IMR-90 (cell line): Measurements from ENCODE around the gene EDIL3. TPM values are rescaled to one million over a fixed set of nuclear protein-coding genes. Genes with fewer than 3 reads are reported as not detected.

Experiments
- ATAC-seq: fragments of 200-7000 bp; cut with Tn5 transposase; 2 replicates; pipeline ENCODE4 v1.9.1; 2020; ENCODE audit warnings: low read depth, mild to moderate bottlenecking, moderate library complexity
- BruUV-seq: library from RNA; stranded (reverse); fragments of 400-500 nt; replicated peaks from 2 replicates; lab custom pipeline; 2021; lab: Mats Ljungman, UMichigan
- CTCF ChIA-PET: fragments of 300-600 bp; formaldehyde crosslinking; extraction: SDS; loops from one replicate; lab custom pipeline; 2021; ENCODE audit warnings: antibody characterized with exemption; lab: Yijun Ruan, JAX
- POLR2A ChIA-PET: fragments of 300-600 bp; sonication (Branson Sonifier 250); formaldehyde crosslinking; loops from one replicate; lab custom pipeline; 2022; ENCODE audit warnings: antibody characterized with exemption; ENCODE audit not compliant: unreplicated experiment; lab: Charles Lee
- DNase-seq: peaks from one replicate; pipeline ENCODE4 v3.0.0; 2013
- H2AFZ ChIP-seq: replicated peaks from 2 replicates; pipeline ENCODE3; 2013; ENCODE audit warnings: low read length, mild to moderate bottlenecking; ENCODE audit not compliant: poor library complexity
- H2AK5ac ChIP-seq: 2 replicates; pipeline ENCODE4 v1.6.1; 2013; ENCODE audit warnings: low read depth, low read length, inconsistent platforms
- H2AK9ac ChIP-seq: replicated peaks from 2 replicates; pipeline ENCODE3; 2013; ENCODE audit warnings: mild to moderate bottlenecking, low read depth, low read length, moderate library complexity; ENCODE audit not compliant: poor library complexity
- H2BK120ac ChIP-seq: 2 replicates; pipeline ENCODE4 v1.6.1; 2013; ENCODE audit warnings: low read depth, low read length, inconsistent platforms
- H2BK15ac ChIP-seq: 3 replicates; pipeline ENCODE4 v1.6.1; 2013; ENCODE audit warnings: low read depth, low read length, inconsistent platforms
- H2BK20ac ChIP-seq: 2 replicates; pipeline ENCODE4 v1.6.1; 2013; ENCODE audit warnings: low read depth, mild to moderate bottlenecking, inconsistent platforms, low read length, moderate library complexity
- H2BK5ac ChIP-seq: 2 replicates; pipeline ENCODE4 v1.6.1; 2013; ENCODE audit warnings: mild to moderate bottlenecking, low read depth, low read length, inconsistent platforms; ENCODE audit not compliant: poor library complexity, severe bottlenecking
- H3K14ac ChIP-seq: replicated peaks from 2 replicates; pipeline ENCODE4 v1.6.1; 2013; ENCODE audit warnings: low read depth, low read length, inconsistent platforms
- H3K18ac ChIP-seq: 2 replicates; pipeline ENCODE4 v1.6.1; 2013; ENCODE audit warnings: low read depth, low read length, control low read depth
- H3K23ac ChIP-seq: 2 replicates; pipeline ENCODE4 v1.6.1; 2013; ENCODE audit warnings: low read depth, low read length, inconsistent platforms
- H3K27ac ChIP-seq: 2 replicates; pipeline ENCODE4 v1.5.1; 2013; ENCODE audit warnings: mild to moderate bottlenecking, control low read depth, low read length; ENCODE audit not compliant: insufficient read depth
- H3K27me3 ChIP-seq: 2 replicates; pipeline ENCODE4 v1.6.1; 2013; ENCODE audit warnings: low read length; ENCODE audit not compliant: control insufficient read depth, insufficient read depth
- H3K36me3 ChIP-seq: 2 replicates; pipeline ENCODE4 v1.6.1; 2013; ENCODE audit warnings: low read length, mixed read lengths; ENCODE audit not compliant: control insufficient read depth, insufficient read depth
- H3K4ac ChIP-seq: 2 replicates; pipeline ENCODE4 v1.6.1; 2013; ENCODE audit warnings: low read depth, low read length, inconsistent platforms
- H3K4me1 ChIP-seq: 2 replicates; pipeline ENCODE4 v1.6.1; 2013; ENCODE audit warnings: low read length, mixed read lengths; ENCODE audit not compliant: control insufficient read depth, insufficient read depth
- H3K4me2 ChIP-seq: 2 replicates; pipeline ENCODE4 v1.6.1; 2013; ENCODE audit warnings: low read depth, mild to moderate bottlenecking, control low read depth, low read length, moderate library complexity
- H3K4me3 ChIP-seq: 2 replicates; pipeline ENCODE4 v1.5.1; 2013; ENCODE audit warnings: low read depth, mild to moderate bottlenecking, control low read depth, low read length, moderate library complexity; ENCODE audit not compliant: insufficient read depth
- H3K56ac ChIP-seq: 2 replicates; pipeline ENCODE4 v1.6.1; 2013; ENCODE audit warnings: low read length, inconsistent platforms; ENCODE audit not compliant: insufficient read depth; ENCODE audit errors: extremely low read depth
- H3K79me1 ChIP-seq, 2 experiments: 2 replicates each; pipeline ENCODE4 v1.6.1; 2013; ENCODE audit warnings: low read length in 2 of 2, inconsistent platforms in 1 of 2, low read depth in 1 of 2
- H3K9ac ChIP-seq: 2 replicates; pipeline ENCODE4 v1.6.1; 2013; ENCODE audit warnings: low read depth, low read length, control low read depth
- H3K9me1 ChIP-seq: 2 replicates; pipeline ENCODE4 v1.6.1; 2013; ENCODE audit warnings: low read length, inconsistent platforms; ENCODE audit not compliant: insufficient read depth
- H3K9me3 ChIP-seq: 2 replicates; pipeline ENCODE4 v1.6.1; 2013; ENCODE audit warnings: low read length; ENCODE audit not compliant: control insufficient read depth, insufficient read depth
- H4K20me1 ChIP-seq: 2 replicates; pipeline ENCODE4 v1.6.1; 2013; ENCODE audit warnings: low read length, inconsistent platforms; ENCODE audit not compliant: insufficient read depth
- H4K5ac ChIP-seq: 2 replicates; pipeline ENCODE4 v1.6.1; 2013; ENCODE audit warnings: mild to moderate bottlenecking, low read depth, low read length, control low read depth
- H4K8ac ChIP-seq, 2 experiments: 2 replicates each; pipeline ENCODE4 v1.6.1; 2013; ENCODE audit warnings: low read depth in 2 of 2, low read length in 2 of 2, control low read depth in 1 of 2, inconsistent platforms in 1 of 2
- H4K91ac ChIP-seq: 2 replicates; pipeline ENCODE4 v1.6.1; 2013; ENCODE audit warnings: low read depth, low read length, inconsistent platforms; ENCODE audit not compliant: insufficient read depth
- CEBPB ChIP-seq: IDR thresholded peaks from 2 replicates; pipeline ENCODE4 v1.6.1; 2012; ENCODE audit warnings: low read depth, low read length, improper control_type of control experiment
- MXI1 ChIP-seq: IDR thresholded peaks from 2 replicates; pipeline ENCODE4 v1.6.1; 2012; ENCODE audit warnings: low read depth, mild to moderate bottlenecking, low read length, moderate library complexity, borderline replicate concordance
- POLR2A ChIP-seq: IDR thresholded peaks from 2 replicates; pipeline ENCODE4 v1.6.1; 2012; ENCODE audit warnings: mild to moderate bottlenecking, low read depth, low read length
- RAD21 ChIP-seq: IDR thresholded peaks from 2 replicates; pipeline ENCODE4 v1.6.1; 2012; ENCODE audit warnings: low read length, improper control_type of control experiment
- SMC3 ChIP-seq: fragments of 150-350 bp; IDR thresholded peaks from 2 replicates; pipeline ENCODE4 v1.6.1; 2016; ENCODE audit warnings: low read depth, mild to moderate bottlenecking, antibody characterized with exemption, low read length, moderate library complexity
- WGBS, 2 experiments: methylation state at CpG; one replicate each; pipeline versions ENCODE4 v1.1.5 to v1.1.7; 2013; ENCODE audit warnings: missing lambda C conversion rate in 2 of 2; ENCODE audit not compliant: insufficient read length in 1 of 2; ENCODE audit errors: extremely low coverage in 2 of 2; 5-methylcytosine and 5-hydroxymethylcytosine counted together
- dilution Hi-C: fragments of 300-500 bp; cut with HindIII; formaldehyde crosslinking; loops from one replicate; pipeline ENCODE4 v1.14.3; 2018; ENCODE audit warnings: low sequenced_read_pairs; ENCODE audit not compliant: unreplicated experiment
- in situ Hi-C: fragments of 300-500 bp; cut with MboI; formaldehyde crosslinking; loops from 3 replicates; pipeline ENCODE4 v1.14.3; 2019; ENCODE audit warnings: low sequenced_read_pairs, inconsistent platforms, mixed read lengths
- intact Hi-C: fragments of 100-400 bp; cut with micrococcal nuclease; formaldehyde crosslinking; loops from 2 replicates; pipeline ENCODE4 v1.10.0; 2022
- polyA plus RNA-seq, 3 experiments: library from polyadenylated mRNA; depleted of rRNA; stranded (reverse); fragments of >200 nt; gene quantifications; 2 replicates each; pipeline ENCODE4 v1.2.3, GENCODE V29; 2012; ENCODE audit warnings: low replicate concordance in 1 of 3
- total RNA-seq: library from RNA; depleted of rRNA; stranded (reverse); fragments of >200 nt; gene quantifications from 2 replicates; pipeline ENCODE4 v1.2.3, GENCODE V29; 2012

EDIL3 gene
- total and polyA plus RNA-seq, 2 of the 4 experiments (the other 2 are of a cell fraction) = 55.5 to 82.8 TPM

GRCh38 chr5:84204772-84205171 is 179.9 kb downstream of the EDIL3 start:
- H3K4me3 ChIP-seq = no peak overlapping the region
- CTCF ChIA-PET = interaction anchor here (0.7 kb wide), 1 partner anchor 259 kb away, joined by 3 read pairs; no protein-coding TSS in a partner anchor

More at GRCh38 chr5:84204772-84205171, 179.9 kb downstream of the EDIL3 start:
- Histone ChIP-seq H4K5ac (no peak overlapping the region), H3K27me3 (no peaks in the 10 kb centered on the region), H3K9me1 (no peaks in the 10 kb centered on the region; the same call in 1 of the 2 replicates), H3K4me2 (no peak overlapping the region), H2BK15ac (no peak overlapping the region), H3K18ac (no peak overlapping the region), H3K27ac (no peak overlapping the region), H3K23ac (no peak overlapping the region), H2AFZ (no peak overlapping the region), H3K4me1 (peaks cover 2% of the 10 kb centered on the region; the same call in 1 of the 2 replicates), H4K8ac (no peak overlapping the region), H3K79me1 (0 out of 4 replicates have a peak, but pooled peaks cover 0 to under 1% of the 10 kb centered on the region in 2 experiments), H3K9ac (no peak overlapping the region), H2BK120ac (no peak overlapping the region), H4K91ac (no peak overlapping the region), H3K4ac (no peak overlapping the region), H3K9me3 (no peaks in the 10 kb centered on the region), H3K56ac (no peak overlapping the region), H3K14ac (no peak overlapping the region), H2BK5ac (no peak overlapping the region), H3K36me3 (no peaks in the 10 kb centered on the region), H2AK5ac (no peak overlapping the region), H2AK9ac (no peak overlapping the region), H2BK20ac (no peak overlapping the region), H4K20me1 (no peaks in the 10 kb centered on the region)
- POLR2A ChIA-PET = no interaction called here
- no peak for TF ChIP-seq MXI1
- no peak for TF ChIP-seq POLR2A
- TF ChIP-seq RAD21 = no peak
- TF ChIP-seq CEBPB = peak; percentile 60
- no peak for TF ChIP-seq SMC3
- WGBS, 2 experiments = no CpG with 5 or more reads among the region's 6 CpGs
- in situ Hi-C loops (no loop called here), dilution Hi-C loops (no loop called here), intact Hi-C loops (no loop called here)
- ATAC-seq (no peak), DNase-seq (no peak)
- no TSS peak for BruUV-seq
